Panc1 (cell line): ENCODE results near the gene SPX. TPM values are rescaled to one million over a fixed set of nuclear protein-coding genes. Genes with fewer than 3 reads are reported as not detected.

Source experiments
- ATAC-seq: fragments of 200-7000 bp; cut with Tn5 transposase; 2 replicates; pipeline ENCODE4 v1.9.1; 2020; ENCODE audit warnings: mild to moderate bottlenecking, moderate library complexity
- BruUV-seq: library from RNA; stranded (reverse); fragments of 400-500 nt; replicated peaks from 2 replicates; lab custom pipeline; 2021; lab: Mats Ljungman, UMichigan
- CTCF ChIA-PET: fragments of 300-600 bp; sonication (Branson Sonifier 250); formaldehyde crosslinking; loops from one replicate; lab custom pipeline; 2022; ENCODE audit warnings: antibody characterized with exemption; lab: Charles Lee
- POLR2A ChIA-PET: fragments of 300-600 bp; sonication (Branson Sonifier 250); formaldehyde crosslinking; loops from one replicate; lab custom pipeline; 2022; ENCODE audit warnings: antibody characterized with exemption; lab: Charles Lee
- DNase-seq: peaks from one replicate; pipeline ENCODE4 v3.0.0-alpha.2; 2010; ENCODE audit warnings: low read depth, low spot score
- H3K27ac ChIP-seq: 2 replicates; pipeline ENCODE4 v1.5.1; 2011; ENCODE audit warnings: mild to moderate bottlenecking, low read length, inconsistent platforms
- H3K27me3 ChIP-seq: fragments of 200-500 bp; sonication (Bioruptor generic); 2 replicates; pipeline ENCODE4 v1.6.0; 2014; ENCODE audit warnings: low read length, inconsistent platforms; ENCODE audit not compliant: control insufficient read depth, insufficient read depth
- H3K36me3 ChIP-seq: fragments of 200-500 bp; sonication (Bioruptor generic); 2 replicates; pipeline ENCODE4 v1.5.1; 2014; ENCODE audit warnings: inconsistent platforms, mild to moderate bottlenecking, low read length, moderate library complexity; ENCODE audit not compliant: control insufficient read depth, insufficient read depth
- H3K4me1 ChIP-seq: 2 replicates; pipeline ENCODE4 v1.5.1; 2011; ENCODE audit warnings: inconsistent platforms, mild to moderate bottlenecking, low read length, moderate library complexity; ENCODE audit not compliant: control insufficient read depth, insufficient read depth
- H3K4me3 ChIP-seq, 2 experiments: 2 replicates each; pipeline ENCODE4 v1.5.1; 2011 to 2012; ENCODE audit warnings: low read depth in 2 of 2, low read length in 2 of 2, mild to moderate bottlenecking in 2 of 2, inconsistent platforms in 1 of 2, moderate library complexity in 1 of 2
- H3K9me3 ChIP-seq: fragments of 200-500 bp; sonication (Bioruptor generic); 2 replicates; pipeline ENCODE4 v1.5.1; 2014; ENCODE audit warnings: low read depth, mild to moderate bottlenecking, inconsistent platforms, low read length, moderate library complexity; ENCODE audit not compliant: control insufficient read depth, insufficient read depth
- CTCF ChIP-seq: fragments of 450-650 bp; IDR thresholded peaks from 2 replicates; pipeline ENCODE4 v1.5.1; 2017; ENCODE audit warnings: mild to moderate bottlenecking
- POLR2AphosphoS5 ChIP-seq: IDR thresholded peaks from 2 replicates; pipeline ENCODE4 v1.6.1; 2012; ENCODE audit warnings: mild to moderate bottlenecking, low read depth, low read length, moderate library complexity
- SIN3A ChIP-seq: IDR thresholded peaks from 2 replicates; pipeline ENCODE4 v1.6.1; 2012; ENCODE audit warnings: low read depth, mild to moderate bottlenecking, low read length, moderate library complexity, borderline replicate concordance; ENCODE audit not compliant: insufficient read depth
- TCF7L2 ChIP-seq: IDR thresholded peaks from 2 replicates; pipeline ENCODE4 v1.6.1; 2011; ENCODE audit warnings: mild to moderate bottlenecking, low read depth, low read length, inconsistent platforms
- in situ Hi-C: cut with HindIII; loops from 2 replicates; pipeline ENCODE4 v1.10.0; 2016; ENCODE audit warnings: low sequenced_read_pairs, low pct_unique_long_range_greater_than_20kb
- intact Hi-C: fragments of 100-400 bp; cut with micrococcal nuclease; formaldehyde crosslinking; loops from one replicate; pipeline ENCODE4 v1.10.0; 2022; ENCODE audit not compliant: unreplicated experiment
- total RNA-seq: library from RNA; stranded (reverse); gene quantifications from one replicate; pipeline ENCODE4 v1.2.1, GENCODE V29; 2021; ENCODE audit not compliant: unreplicated experiment
- TF ChIP-seq, protein P1 (sequence below), 2 experiments: IDR thresholded peaks; 2 replicates each; pipeline ENCODE4 v1.6.1; 2011 to 2012; ENCODE audit warnings: low read depth in 2 of 2, control low read depth in 1 of 2, low read length in 1 of 2, mild to moderate bottlenecking in 1 of 2, moderate library complexity in 1 of 2; ENCODE audit not compliant: insufficient read depth in 1 of 2

The SPX gene
- total RNA-seq, 1 experiment from 2014 or later = 0.13 TPM

GRCh38 chr12:21576431-21576830, 50.3 kb downstream of the SPX start:
- ATAC-seq = no peak
- H3K36me3 ChIP-seq = no peaks in the 10 kb centered on the region
- no peaks in the 10 kb centered on the region; the same call in 1 of the 2 replicates for H3K27me3 ChIP-seq
- ChIA-PET POLR2A (interaction anchor here (0.6 kb wide), 1 partner anchor 109 kb away, joined by 3 read pairs; no protein-coding TSS in a partner anchor), CTCF (interaction anchor here (0.6 kb wide), 1 partner anchor 442 kb away, joined by 7 read pairs; no protein-coding TSS in a partner anchor)
- no peak for DNase-seq
- no peak overlapping the region for H3K4me3 ChIP-seq
- TF ChIP-seq POLR2AphosphoS5 (no peak), SIN3A (no peak), CTCF (no peak), TCF7L2 (no peak)
- TF ChIP-seq, protein P1, sequence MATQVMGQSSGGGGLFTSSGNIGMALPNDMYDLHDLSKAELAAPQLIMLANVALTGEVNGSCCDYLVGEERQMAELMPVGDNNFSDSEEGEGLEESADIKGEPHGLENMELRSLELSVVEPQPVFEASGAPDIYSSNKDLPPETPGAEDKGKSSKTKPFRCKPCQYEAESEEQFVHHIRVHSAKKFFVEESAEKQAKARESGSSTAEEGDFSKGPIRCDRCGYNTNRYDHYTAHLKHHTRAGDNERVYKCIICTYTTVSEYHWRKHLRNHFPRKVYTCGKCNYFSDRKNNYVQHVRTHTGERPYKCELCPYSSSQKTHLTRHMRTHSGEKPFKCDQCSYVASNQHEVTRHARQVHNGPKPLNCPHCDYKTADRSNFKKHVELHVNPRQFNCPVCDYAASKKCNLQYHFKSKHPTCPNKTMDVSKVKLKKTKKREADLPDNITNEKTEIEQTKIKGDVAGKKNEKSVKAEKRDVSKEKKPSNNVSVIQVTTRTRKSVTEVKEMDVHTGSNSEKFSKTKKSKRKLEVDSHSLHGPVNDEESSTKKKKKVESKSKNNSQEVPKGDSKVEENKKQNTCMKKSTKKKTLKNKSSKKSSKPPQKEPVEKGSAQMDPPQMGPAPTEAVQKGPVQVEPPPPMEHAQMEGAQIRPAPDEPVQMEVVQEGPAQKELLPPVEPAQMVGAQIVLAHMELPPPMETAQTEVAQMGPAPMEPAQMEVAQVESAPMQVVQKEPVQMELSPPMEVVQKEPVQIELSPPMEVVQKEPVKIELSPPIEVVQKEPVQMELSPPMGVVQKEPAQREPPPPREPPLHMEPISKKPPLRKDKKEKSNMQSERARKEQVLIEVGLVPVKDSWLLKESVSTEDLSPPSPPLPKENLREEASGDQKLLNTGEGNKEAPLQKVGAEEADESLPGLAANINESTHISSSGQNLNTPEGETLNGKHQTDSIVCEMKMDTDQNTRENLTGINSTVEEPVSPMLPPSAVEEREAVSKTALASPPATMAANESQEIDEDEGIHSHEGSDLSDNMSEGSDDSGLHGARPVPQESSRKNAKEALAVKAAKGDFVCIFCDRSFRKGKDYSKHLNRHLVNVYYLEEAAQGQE (IDR thresholded peaks at IDR 0.05; ENCODE audit: insufficient read depth in 1 of 2, low read depth in 2 of 2, low read length in 1 of 2) = no peak
- H3K27ac ChIP-seq = no peak overlapping the region
- intact Hi-C loops (no loop called here), in situ Hi-C loops (no loop called here)
- H3K4me1 ChIP-seq = no peaks in the 10 kb centered on the region
- BruUV-seq = no TSS peak
- H3K9me3 ChIP-seq = no peaks in the 10 kb centered on the region

DNA sequence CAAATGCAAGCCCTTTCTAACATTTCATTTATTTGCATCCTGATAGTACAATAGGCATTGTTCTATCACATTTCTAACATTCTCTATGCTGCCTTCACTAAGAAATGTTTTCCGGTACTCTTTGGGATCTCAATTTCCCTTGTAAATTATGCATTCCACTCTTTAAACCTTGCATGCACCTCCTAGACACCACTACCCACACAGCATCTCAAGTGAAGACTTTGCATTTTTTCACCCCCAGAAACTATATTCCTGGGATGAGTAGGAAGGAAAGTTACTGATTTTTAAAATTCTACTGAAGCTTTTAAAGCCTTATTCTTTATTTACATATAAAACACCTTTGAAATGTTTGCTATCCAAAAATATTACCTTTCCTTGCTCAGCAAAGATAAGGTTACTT, 51.4 kb downstream of the SPX start:
- H3K9me3 ChIP-seq = no peaks in the 10 kb centered on the region
- no peak for DNase-seq
- BruUV-seq = no TSS peak
- no peak overlapping the region for H3K27ac ChIP-seq
- ATAC-seq = no peak
- no peaks in the 10 kb centered on the region; the same call in 1 of the 2 replicates for H3K27me3 ChIP-seq
- CTCF ChIA-PET = no interaction called here
- no peaks in the 10 kb centered on the region for H3K4me1 ChIP-seq
- in situ Hi-C loops = no loop called here
- POLR2A ChIA-PET = no interaction called here
- intact Hi-C loops = no loop called here
- H3K36me3 ChIP-seq = no peaks in the 10 kb centered on the region
- H3K4me3 ChIP-seq = no peak overlapping the region
- TF ChIP-seq SIN3A = no peak
- TF ChIP-seq CTCF = no peak
- no peak for TF ChIP-seq POLR2AphosphoS5
- TF ChIP-seq, protein P1 (IDR thresholded peaks at IDR 0.05; ENCODE audit: insufficient read depth in 1 of 2, low read depth in 2 of 2, low read length in 1 of 2) = no peak
- TF ChIP-seq TCF7L2 = no peak
